ENCODE results near the gene ANXA1.

ANXA1 gene

DNA sequence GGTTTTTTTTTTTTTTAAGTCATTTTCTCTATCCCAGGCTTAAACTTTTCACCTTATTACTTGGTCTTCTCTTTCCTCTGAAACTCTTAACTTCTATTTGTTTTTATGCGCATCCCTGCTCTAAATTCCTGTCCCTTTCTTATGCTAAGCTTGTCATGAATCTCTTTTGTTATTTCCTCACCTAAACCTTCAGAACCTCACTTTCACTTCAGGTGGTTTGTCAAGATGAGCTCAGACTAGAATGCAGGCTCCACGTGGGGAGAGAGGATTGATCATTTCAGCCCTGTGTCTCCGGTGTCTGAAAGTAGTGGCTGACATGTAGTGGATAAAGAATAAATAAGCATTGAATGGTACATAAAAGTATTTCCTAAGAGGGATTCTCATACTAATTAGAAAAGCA, 63.6 kb downstream of the ANXA1 start:
- TF ChIP-seq EZH2phosphoT487 (IDR thresholded peaks at IDR 0.05; ENCODE audit: low read length) (no peak), CTCF (IDR thresholded peaks at IDR 0.05; ENCODE audit: low read length) (no peak), EZH2 (optimal IDR thresholded peaks at IDR 0.05; ENCODE audit: low read depth, low read length) (no peak)
- H3K9ac ChIP-seq (ENCODE audit: low read length) = no peak overlapping the region
- no peaks in the 10 kb centered on the region for H3K79me2 ChIP-seq (ENCODE audit: low read length)
- no peaks in the 10 kb centered on the region for H3K9me3 ChIP-seq (replicated peaks; ENCODE audit: insufficient read depth, low read length)
- no peaks in the 10 kb centered on the region for H4K20me1 ChIP-seq (ENCODE audit: insufficient read depth, low read length)
- H3K4me2 ChIP-seq (ENCODE audit: low read depth, low read length) = no peak overlapping the region
- no peak for DNase-seq
- no peaks in the 10 kb centered on the region for H3K27me3 ChIP-seq (replicated peaks; ENCODE audit: insufficient read depth, low read length)
- H3K9me2 ChIP-seq (replicated peaks; ENCODE audit: insufficient read depth, low read length) = no peaks in the 10 kb centered on the region
- no peak overlapping the region for H3K27ac ChIP-seq (ENCODE audit: low read length)
- H2AFZ ChIP-seq (ENCODE audit: low read length) = no peak overlapping the region
- no peak overlapping the region for H3K4me3 ChIP-seq (ENCODE audit: low read length)
- no peaks in the 10 kb centered on the region for H3K4me1 ChIP-seq (ENCODE audit: low read length)
- H3F3A ChIP-seq (ENCODE audit: insufficient read depth, low read length) = no peaks in the 10 kb centered on the region
- no peaks in the 10 kb centered on the region for H3K36me3 ChIP-seq (replicated peaks; ENCODE audit: insufficient read depth, low read length)

- H3K9ac ChIP-seq (ENCODE audit: low read length) = no peak overlapping the region
- H3F3A ChIP-seq (ENCODE audit: insufficient read depth, low read length) = no peaks in the 10 kb centered on the region
- H3K9me2 ChIP-seq (replicated peaks; ENCODE audit: insufficient read depth, low read length) = no peaks in the 10 kb centered on the region
- no peaks in the 10 kb centered on the region for H3K36me3 ChIP-seq (replicated peaks; ENCODE audit: insufficient read depth, low read length)
- no peak overlapping the region for H3K4me3 ChIP-seq (ENCODE audit: low read length)
- no peaks in the 10 kb centered on the region for H3K9me3 ChIP-seq (replicated peaks; ENCODE audit: insufficient read depth, low read length)
- H3K79me2 ChIP-seq (ENCODE audit: low read length) = no peaks in the 10 kb centered on the region
- no peaks in the 10 kb centered on the region for H3K4me1 ChIP-seq (ENCODE audit: low read length)
- TF ChIP-seq CTCF (IDR thresholded peaks at IDR 0.05; ENCODE audit: low read length) (no peak), EZH2phosphoT487 (IDR thresholded peaks at IDR 0.05; ENCODE audit: low read length) (no peak), EZH2 (optimal IDR thresholded peaks at IDR 0.05; ENCODE audit: low read depth, low read length) (no peak)
- no peaks in the 10 kb centered on the region for H3K27me3 ChIP-seq (replicated peaks; ENCODE audit: insufficient read depth, low read length)
- no peak overlapping the region for H3K4me2 ChIP-seq (ENCODE audit: low read depth, low read length)
- no peak overlapping the region for H2AFZ ChIP-seq (ENCODE audit: low read length)
- H3K27ac ChIP-seq (ENCODE audit: low read length) = no peak overlapping the region
- DNase-seq = no peak
- H4K20me1 ChIP-seq (ENCODE audit: insufficient read depth, low read length) = no peaks in the 10 kb centered on the region
These were observed 64.4 kb downstream of the ANXA1 start for GRCh38 chr9:73216100-73216499.

Data from MM.1S (cell line).